NCI-H524 (cell line): ENCODE data around the gene NAV3.

Source experiments
- DNase-seq, 2 experiments: peaks; one replicate each; lab custom pipeline; 2025; lab: John Stamatoyannopoulos, UW

Gene NAV3

DNA sequence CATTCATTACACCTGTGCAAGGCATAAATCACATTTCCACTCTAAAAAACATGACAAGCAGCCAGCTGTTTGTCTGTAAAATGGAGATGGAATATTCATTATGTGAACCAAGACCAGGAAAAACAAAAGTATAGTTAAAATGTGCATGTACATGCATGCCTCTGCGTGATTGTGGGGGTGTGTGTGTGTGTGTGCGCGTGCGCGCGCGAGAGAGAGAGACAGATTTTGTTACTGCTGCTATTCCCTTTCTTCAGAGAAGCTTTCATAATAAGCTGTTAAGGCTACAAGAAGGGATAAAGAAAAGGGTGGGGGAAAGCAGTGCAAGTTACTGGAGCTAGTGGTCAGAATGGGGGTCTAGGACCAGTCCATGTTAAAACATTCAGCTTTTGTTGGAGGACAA, 430.3 kb downstream of the NAV3 start:
- DNase-seq = peak in 1 of 2 experiments; percentile 24

DNA sequence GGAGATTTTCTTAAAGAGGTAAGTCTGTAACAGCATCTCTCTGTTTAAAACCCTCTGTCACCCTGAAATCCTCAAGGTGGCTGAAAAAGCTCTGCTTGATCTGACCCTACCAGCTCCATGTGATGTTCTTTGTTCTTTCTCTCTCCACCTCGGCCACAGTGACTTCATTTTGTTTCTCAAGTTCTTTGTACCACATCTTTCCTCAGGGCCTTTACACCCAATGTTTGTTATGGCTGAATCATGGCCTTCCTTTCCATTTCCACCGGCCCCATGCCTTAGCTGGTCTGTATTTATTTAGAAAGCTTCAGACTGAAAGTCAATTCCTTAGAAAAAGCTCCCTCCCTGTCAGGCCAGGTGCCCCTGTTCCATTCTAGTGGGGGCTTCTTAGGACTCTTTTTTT, 431.2 kb downstream of the NAV3 start:
- DNase-seq = no peak
